22Rv1 (cell line): ENCODE measurements around the gene KRTAP20-1.

Experiments
- H3K27ac ChIP-seq: fragments of 450-650 bp; 2 replicates; pipeline ENCODE4 v1.5.1; 2017
- CTCF ChIP-seq: fragments of 450-650 bp; IDR thresholded peaks from 2 replicates; pipeline ENCODE4 v1.5.1; 2017; ENCODE audit warnings: mild to moderate bottlenecking
- ZFX ChIP-seq: fragments of 450-650 bp; IDR thresholded peaks from 2 replicates; pipeline ENCODE4 v1.6.1; 2017; ENCODE audit warnings: antibody characterized with exemption, borderline replicate concordance

The KRTAP20-1 gene

GRCh38 chr21:30616125-30616524 is at the start of gene KRTAP20-1:
KRTAP20-1 (plus strand) TSS chr21:30616425; CDS start chr21:30616455, 30 bp downstream.
- TF ChIP-seq ZFX (no peak), CTCF (no peak)
- no peak within 1 kb of the TSS for H3K27ac ChIP-seq

- no peak overlapping the region for H3K27ac ChIP-seq
- no peak for TF ChIP-seq ZFX
- TF ChIP-seq CTCF = no peak
These were observed 48.6 kb upstream of the KRTAP20-1 start for GRCh38 chr21:30567617-30568016.

GRCh38 chr21:30577766-30578165 is 38.5 kb upstream of the KRTAP20-1 start:
- H3K27ac ChIP-seq = no peak overlapping the region
- TF ChIP-seq ZFX (no peak), CTCF (no peak)

GRCh38 chr21:30579346-30579745 is 36.9 kb upstream of the KRTAP20-1 start:
- TF ChIP-seq CTCF (no peak), ZFX (no peak)

GRCh38 chr21:30580132-30580531 is 36.1 kb upstream of the KRTAP20-1 start:
- TF ChIP-seq ZFX = no peak
- no peak for TF ChIP-seq CTCF
- no peak overlapping the region for H3K27ac ChIP-seq

More at GRCh38 chr21:30579346-30579745, 36.9 kb upstream of the KRTAP20-1 start:
- no peak overlapping the region for H3K27ac ChIP-seq

GRCh38 chr21:30582870-30583269 is 33.4 kb upstream of the KRTAP20-1 start:
- TF ChIP-seq ZFX (no peak), CTCF (no peak)
- no peak overlapping the region for H3K27ac ChIP-seq

- no peak within 1 kb of the TSS for H3K27ac ChIP-seq
- TF ChIP-seq ZFX (no peak), CTCF (no peak)
These were observed 25.9 kb upstream of the KRTAP20-1 start, which contains the start of gene KRTAP22-2 for GRCh38 chr21:30590297-30590696. KRTAP22-2 (minus strand) TSS chr21:30590397.
